Body of pancreas (tissue), 4 donors: ENCODE measurements around the gene PDIA5. TPM values are rescaled to one million over a fixed set of nuclear protein-coding genes. Genes with fewer than 3 reads are reported as not detected.

Source experiments
- ATAC-seq: fragments of 150-250 bp; one replicate; pipeline ENCODE4 v1.9.1; 2016
- DNase-seq, 4 donors: peaks; one replicate each; pipeline ENCODE4 v3.0.0-alpha.2; 2019
- H3K27ac ChIP-seq, 4 donors: fragments of 200-600 bp; sonication (generic); 1 replicate in 3 of 4; 2 replicates in 1 of 4; pipeline versions ENCODE4 v1.5.1 to v1.6.1; 2016 to 2019; ENCODE audit warnings: mild to moderate bottlenecking in 1 of 4, mixed read lengths in 1 of 4, moderate library complexity in 1 of 4
- H3K27me3 ChIP-seq, 2 donors: fragments of 200-600 bp; sonication (generic); one replicate each; pipeline ENCODE4 v1.6.0; 2016; ENCODE audit warnings: mild to moderate bottlenecking in 1 of 2
- H3K36me3 ChIP-seq, 2 donors: fragments of 200-600 bp; sonication (generic); replicated peaks in 1 of 2; 2 replicates each; pipeline ENCODE4 v1.5.1; 2016; ENCODE audit warnings: low read depth in 2 of 2; ENCODE audit not compliant: insufficient read depth in 1 of 2
- H3K4me1 ChIP-seq: fragments of 200-600 bp; sonication (generic); one replicate; pipeline ENCODE4 v1.6.0; 2016
- H3K4me3 ChIP-seq, 2 donors: fragments of 200-600 bp; sonication (generic); 1 replicate in 1 of 2; 2 replicates in 1 of 2; pipeline ENCODE4 v1.5.1; 2016 to 2019
- H3K9me3 ChIP-seq, 3 donors: fragments of 200-600 bp; sonication (generic); 1 replicate in 2 of 3; 2 replicates in 1 of 3; pipeline ENCODE4 v1.5.1; 2016
- CTCF ChIP-seq, 7 experiments: fragments of 450-650 bp in 4 of 7; fragments of 200-600 bp in 3 of 7; sonication (generic) in 3 of 7; IDR thresholded peaks; one replicate each; pipeline ENCODE4 v1.5.1; 2016 to 2019; ENCODE audit warnings: antibody characterized with exemption in 7 of 7
- POLR2A ChIP-seq, 3 donors: fragments of 450-650 bp; IDR thresholded peaks; one replicate each; pipeline ENCODE4 v1.6.1; 2016; ENCODE audit warnings: antibody characterized with exemption in 3 of 3, mild to moderate bottlenecking in 2 of 3
- WGBS, 2 donors: methylation state at CpG; one replicate each; pipeline ENCODE4 v1.1.5; 2017; 5-methylcytosine and 5-hydroxymethylcytosine counted together
- intact Hi-C: fragments of 100-400 bp; cut with DNase I; formaldehyde crosslinking; loops from one replicate; pipeline ENCODE4 v1.15.1; 2023
- total RNA-seq, 2 donors: library from RNA; depleted of rRNA; stranded (reverse); fragments of >200 nt; gene quantifications; one replicate each; pipeline ENCODE4 v1.1.0, GENCODE V29; 2016

The PDIA5 gene
- total RNA-seq, 2 donors from 2014 or later, result 28.8 to 73.2 TPM

- H3K9me3 ChIP-seq, result no peaks in the 10 kb centered on the region
- no peaks in the 10 kb centered on the region for H3K27me3 ChIP-seq
- no peak for TF ChIP-seq CTCF (IDR thresholded peaks at IDR 0.05)
- DNase-seq, result no peak
- 82 to 86% methylated on average over 5 of the region's 5 CpGs for WGBS, 2 donors
- no peaks in the 10 kb centered on the region for H3K4me1 ChIP-seq
- no peak overlapping the region for H3K27ac ChIP-seq
- no peak for ATAC-seq
- no peak overlapping the region for H3K4me3 ChIP-seq
- intact Hi-C loops, result no loop called here
- peaks cover 5 to 28% of the 10 kb centered on the region in 2 donors for H3K36me3 ChIP-seq
Measured at GRCh38 chr3:123119802-123120201, 53.0 kb downstream of the PDIA5 start.

- TF ChIP-seq POLR2A (IDR thresholded peaks at IDR 0.05) (no peak), CTCF (IDR thresholded peaks at IDR 0.05) (no peak)
- Histone ChIP-seq H3K27me3 (no peaks in the 10 kb centered on the region), H3K36me3 (peaks cover 5 to 26% of the 10 kb centered on the region in 2 donors), H3K4me3 (no peak overlapping the region), H3K9me3 (no peaks in the 10 kb centered on the region), H3K4me1 (no peaks in the 10 kb centered on the region), H3K27ac (no peak overlapping the region)
- DNase-seq, result no peak
- WGBS, 2 donors, result 71 to 84% methylated on average over 4 of the region's 4 CpGs
- ATAC-seq, result no peak
- intact Hi-C loops, result no loop called here
Measured at GRCh38 chr3:123120573-123120972, 53.7 kb downstream of the PDIA5 start.

- Histone ChIP-seq H3K27me3 (no peaks in the 10 kb centered on the region), H3K36me3 (peaks cover 5 to 29% of the 10 kb centered on the region in 2 donors), H3K27ac (no peak overlapping the region), H3K4me1 (no peaks in the 10 kb centered on the region), H3K9me3 (no peaks in the 10 kb centered on the region), H3K4me3 (no peak overlapping the region)
- intact Hi-C loops, result no loop called here
- DNase-seq (no peak), ATAC-seq (no peak)
- TF ChIP-seq POLR2A (IDR thresholded peaks at IDR 0.05), result no peak
- TF ChIP-seq CTCF (IDR thresholded peaks at IDR 0.05), result no peak
- 83 to 94% methylated on average over 5 of the region's 5 CpGs for WGBS, 2 donors
Measured at GRCh38 chr3:123122057-123122456, 55.2 kb downstream of the PDIA5 start.

- Histone ChIP-seq H3K27ac (no peak overlapping the region), H3K27me3 (no peaks in the 10 kb centered on the region), H3K4me1 (no peaks in the 10 kb centered on the region), H3K9me3 (no peaks in the 10 kb centered on the region), H3K36me3 (peaks cover 5 to 28% of the 10 kb centered on the region in 2 donors), H3K4me3 (no peak overlapping the region)
- TF ChIP-seq POLR2A (IDR thresholded peaks at IDR 0.05), result no peak
- no peak for TF ChIP-seq CTCF (IDR thresholded peaks at IDR 0.05)
- no peak for DNase-seq
- WGBS, 2 donors, result 81 to 84% methylated on average over 8 of the region's 8 CpGs
- no peak for ATAC-seq
- intact Hi-C loops, result no loop called here
Measured at GRCh38 chr3:123122525-123123315, 55.9 kb downstream of the PDIA5 start.
